ENCODE results near the gene ZNF839.

ZNF839 gene

GRCh38 chr14:102371361-102371760, 51.8 kb downstream of the ZNF839 start:
- in situ Hi-C loops (cut with HindIII; ENCODE audit: low sequenced_read_pairs) = no loop called here

GRCh38 chr14:102373110-102373509, 53.6 kb downstream of the ZNF839 start:
- in situ Hi-C loops (cut with HindIII; ENCODE audit: low sequenced_read_pairs) = no loop called here

GRCh38 chr14:102374264-102374663, 54.7 kb downstream of the ZNF839 start:
- in situ Hi-C loops (cut with HindIII; ENCODE audit: low sequenced_read_pairs) = no loop called here

GRCh38 chr14:102375119-102375518, 55.6 kb downstream of the ZNF839 start:
- in situ Hi-C loops (cut with HindIII; ENCODE audit: low sequenced_read_pairs) = no loop called here

- in situ Hi-C loops (cut with HindIII; ENCODE audit: low sequenced_read_pairs) = no loop called here
Observed at GRCh38 chr14:102377696-102378095, 58.1 kb downstream of the ZNF839 start.

GRCh38 chr14:102378830-102379229, 59.3 kb downstream of the ZNF839 start:
- in situ Hi-C loops (cut with HindIII; ENCODE audit: low sequenced_read_pairs) = no loop called here

- in situ Hi-C loops (cut with HindIII; ENCODE audit: low sequenced_read_pairs) = loop anchor here (10.0 kb wide), 1 partner anchor 58 kb away; no protein-coding TSS in a partner anchor
Observed at GRCh38 chr14:102387086-102387485, 67.5 kb downstream of the ZNF839 start.

- in situ Hi-C loops (cut with HindIII; ENCODE audit: low sequenced_read_pairs) = loop anchor here (10.0 kb wide), 1 partner anchor 56 kb away; no protein-coding TSS in a partner anchor
Observed at GRCh38 chr14:102389246-102389645, 69.7 kb downstream of the ZNF839 start.

- in situ Hi-C loops (cut with HindIII; ENCODE audit: low sequenced_read_pairs) = no loop called here
Observed at GRCh38 chr14:102390064-102390855, 70.7 kb downstream of the ZNF839 start.

All from endothelial cell of hepatic sinusoid (primary cell).